HG03045 (cell line): ENCODE results near the gene SENP6.
A peak's percentile ranks its signal among the peaks of the same experiment; 100 is the strongest.
"Not testable (repeated sequence)": the region's sequence is repeated elsewhere in the genome, so short reads cannot be mapped to it uniquely, and the experiment has no call there.

Source experiments
- ATAC-seq: cut with Tn5 transposase; IDR thresholded peaks from one replicate; pipeline ENCODE4 v1.9.1; 2021; ENCODE audit warnings: mild to moderate bottlenecking, moderate library complexity; ENCODE audit not compliant: unreplicated experiment

SENP6 gene

DNA sequence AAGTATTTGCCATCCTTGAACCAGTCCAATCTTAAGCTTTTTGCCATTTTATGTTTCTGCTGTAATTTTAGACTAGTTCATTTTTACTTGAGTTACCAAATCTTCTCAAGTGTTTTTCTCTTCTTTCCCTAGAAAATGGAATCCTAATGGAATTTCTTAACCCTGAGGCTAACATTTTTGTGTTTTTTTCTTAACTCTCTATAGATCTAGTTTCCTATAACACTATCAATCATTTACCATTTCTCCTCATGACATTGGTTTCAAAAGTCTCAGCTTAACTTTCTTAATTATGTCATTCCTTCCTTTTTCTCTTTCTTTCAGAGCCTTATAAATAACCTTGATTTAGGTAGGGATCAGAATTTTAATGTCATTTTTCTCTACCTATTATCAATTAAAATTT is 54.8 kb downstream of the SENP6 start:
- no peak for ATAC-seq

DNA sequence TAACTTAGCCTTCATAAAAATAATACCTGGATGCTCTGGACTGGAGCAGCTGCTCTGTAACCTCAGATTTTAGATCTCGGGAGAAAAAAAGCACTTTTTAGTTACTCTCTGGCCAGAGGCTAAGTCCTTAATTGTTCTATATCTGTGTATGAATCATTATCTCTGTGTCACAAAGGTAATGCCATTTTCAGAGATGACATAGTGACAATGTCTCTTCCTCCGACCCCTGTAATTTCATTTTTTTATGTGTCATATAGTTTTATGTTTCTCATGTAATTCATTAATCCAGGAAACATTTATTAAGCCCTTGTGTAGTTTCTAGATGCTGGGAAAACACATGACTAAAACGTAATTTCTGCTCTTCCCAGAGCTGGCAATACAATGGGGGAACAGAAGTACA is 55.6 kb downstream of the SENP6 start:
- no peak for ATAC-seq

DNA sequence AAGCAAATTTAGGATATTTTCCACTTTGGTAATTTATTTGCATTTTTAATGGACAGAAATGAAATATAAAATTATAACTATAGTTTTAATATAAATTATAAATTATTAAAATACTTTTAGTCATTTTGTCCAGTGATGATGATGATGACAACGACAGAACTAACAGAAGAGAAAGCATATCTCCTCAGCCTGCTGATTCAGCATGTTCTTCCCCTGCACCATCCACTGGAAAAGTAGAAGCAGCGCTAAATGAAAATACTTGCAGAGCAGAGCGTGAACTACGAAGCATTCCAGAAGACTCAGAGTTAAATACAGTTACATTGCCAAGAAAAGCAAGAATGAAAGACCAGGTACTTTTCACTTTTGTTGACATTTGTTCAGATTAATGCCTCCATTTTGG is 64.9 kb downstream of the SENP6 start:
- no peak for ATAC-seq

DNA sequence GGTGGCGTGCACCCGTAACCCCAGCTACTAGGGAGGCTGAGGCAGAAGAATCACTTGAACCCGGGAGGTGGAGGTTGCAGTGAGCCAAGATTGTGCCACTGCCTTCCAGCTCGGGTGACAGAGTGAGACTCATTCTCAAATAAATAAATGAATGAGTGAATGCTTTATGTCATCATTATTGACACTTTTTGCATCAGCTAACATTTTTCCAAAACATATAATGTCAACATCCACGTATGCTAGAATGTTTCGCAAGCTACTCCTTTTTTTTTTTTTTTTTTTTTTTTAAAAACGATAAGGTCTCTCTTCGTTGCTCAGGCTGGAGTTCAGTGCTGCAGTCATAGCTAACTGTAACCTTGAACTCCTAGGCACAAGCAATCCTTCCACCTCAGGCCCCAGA is 72.2 kb downstream of the SENP6 start:
- no peak for ATAC-seq

DNA sequence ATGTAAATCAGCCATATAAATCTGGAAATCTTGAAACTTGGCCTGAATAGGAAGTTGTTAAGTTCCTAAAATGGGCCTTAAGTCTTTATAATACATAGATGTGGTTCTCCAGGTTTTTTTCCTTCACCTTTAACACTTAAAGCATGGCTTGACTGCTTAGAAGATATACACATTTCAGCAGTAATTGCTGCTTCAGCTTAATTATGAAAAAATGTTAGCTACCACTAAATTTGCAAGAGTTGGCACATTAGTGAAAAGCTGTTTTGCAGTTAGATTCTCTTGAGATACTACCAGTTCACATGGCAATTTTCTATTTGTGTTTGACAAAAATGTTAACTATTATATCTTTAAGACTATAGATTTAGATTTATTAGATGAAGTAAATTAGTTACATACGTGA is 74.7 kb downstream of the SENP6 start:
- no peak for ATAC-seq

DNA sequence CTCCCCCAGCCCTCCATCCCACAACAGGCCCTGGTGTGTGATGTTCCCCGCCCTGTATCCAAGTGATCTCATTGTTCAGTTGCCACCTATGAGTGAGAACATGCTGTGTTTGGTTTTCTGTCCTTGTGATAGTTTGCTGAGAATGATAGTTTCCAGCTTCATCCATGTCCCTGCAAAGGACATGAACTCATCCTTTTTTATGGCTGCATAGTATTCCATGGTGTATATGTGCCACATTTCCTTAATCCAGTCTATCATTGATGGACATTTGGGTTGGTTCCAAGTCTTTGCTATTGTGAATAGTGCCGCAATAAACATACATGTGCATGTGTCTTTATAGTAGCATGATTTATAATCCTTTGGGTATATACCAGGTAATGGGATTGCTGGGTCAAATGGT is 80.9 kb downstream of the SENP6 start:
- ATAC-seq: not testable (repeated sequence)

DNA sequence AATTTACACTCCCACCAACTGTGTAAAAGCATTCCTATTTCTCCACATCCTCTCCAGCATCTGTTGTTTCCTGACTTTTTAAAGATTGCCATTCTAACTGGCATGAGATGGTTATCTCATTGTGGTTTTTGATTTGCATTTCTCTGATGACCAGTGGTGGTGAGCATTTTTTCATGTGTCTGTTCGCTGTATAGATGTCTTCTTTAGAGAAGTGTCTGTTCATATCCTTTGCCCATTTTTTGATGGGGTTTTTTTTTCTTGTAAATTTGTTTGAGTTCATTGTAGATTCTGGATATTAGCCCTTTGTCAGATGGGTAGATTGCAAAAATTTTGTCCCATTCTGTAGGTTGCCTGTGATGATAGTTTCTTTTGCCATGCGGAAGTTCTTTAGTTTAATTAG is 81.3 kb downstream of the SENP6 start:
- not testable (repeated sequence) for ATAC-seq

DNA sequence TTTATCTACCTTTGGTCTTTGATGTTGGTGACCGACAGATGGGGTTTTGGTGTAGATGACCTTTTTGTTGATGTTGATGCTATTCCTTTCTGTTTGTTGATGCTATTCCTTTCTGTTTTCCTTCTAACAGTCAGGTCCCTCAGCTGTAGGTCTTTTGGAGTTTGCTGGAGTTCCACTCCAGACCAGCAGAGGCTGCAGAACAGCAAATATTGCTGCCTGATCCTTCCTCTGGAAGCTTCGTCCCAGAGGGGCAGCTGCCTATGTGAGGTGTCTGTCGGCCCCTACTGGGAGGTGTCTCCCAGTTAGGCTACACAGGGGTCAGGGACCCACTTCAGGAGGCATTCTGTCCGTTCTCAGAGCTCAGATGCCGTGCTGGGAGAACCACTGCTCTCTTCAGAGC is 85.9 kb downstream of the SENP6 start:
- not testable (repeated sequence) for ATAC-seq

DNA sequence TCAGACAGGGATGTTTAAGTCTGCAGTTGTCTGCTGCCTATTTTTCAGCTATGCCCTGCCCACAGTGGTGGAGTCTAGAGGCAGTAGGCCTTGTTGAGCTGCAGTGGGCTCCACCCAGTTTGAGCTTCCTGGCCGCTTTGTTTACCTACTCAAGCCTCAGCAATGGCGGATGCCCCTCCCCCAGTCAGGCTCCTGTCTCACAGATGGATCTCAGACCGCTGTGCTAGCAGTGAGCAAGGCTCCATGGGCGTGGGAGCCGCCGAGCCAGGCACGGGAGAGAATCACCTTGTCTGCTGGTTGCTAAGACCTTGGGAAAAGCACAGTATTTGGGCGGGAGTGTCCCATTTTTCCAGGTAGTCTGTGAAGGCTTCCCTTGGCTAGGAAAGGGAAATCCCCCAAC is 86.3 kb downstream of the SENP6 start:
- not testable (repeated sequence) for ATAC-seq

DNA sequence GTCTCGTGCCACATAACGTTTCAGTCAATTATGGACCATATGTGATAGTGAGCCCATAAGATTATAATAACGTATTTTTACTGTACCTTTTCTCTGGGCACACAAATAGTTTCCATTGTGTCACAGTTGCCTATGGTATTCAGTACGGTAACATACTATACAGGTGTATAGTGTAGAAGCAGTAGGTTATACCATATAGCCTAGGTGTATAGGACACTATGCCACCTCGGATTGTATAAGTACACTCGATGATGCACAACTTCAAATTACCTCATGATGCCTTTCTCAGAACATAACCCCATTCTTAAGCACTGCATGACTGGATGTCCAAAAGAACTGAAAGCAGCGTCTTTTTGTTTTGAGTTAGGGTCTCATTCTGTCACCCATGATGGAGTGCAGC is 87.9 kb downstream of the SENP6 start:
- ATAC-seq: no peak

DNA sequence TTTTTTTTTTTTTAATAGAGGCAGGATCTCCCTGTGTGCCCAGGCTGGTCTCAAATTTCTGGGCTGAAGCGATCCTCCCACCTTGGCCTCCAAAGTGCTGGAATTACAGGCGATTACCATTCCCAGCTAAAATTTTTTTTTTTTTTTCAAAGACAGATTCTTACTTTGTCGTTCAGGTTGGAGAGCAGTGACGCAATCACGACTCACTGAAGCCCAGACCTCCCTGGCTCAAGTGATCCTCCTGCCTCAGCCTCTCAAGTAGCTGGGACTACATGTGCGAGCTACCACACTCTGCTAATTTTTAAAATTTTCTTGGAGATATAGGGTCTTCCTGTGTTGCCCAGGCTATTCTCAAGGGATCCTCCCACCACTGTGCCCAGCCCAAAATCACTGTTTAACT is 89.3 kb downstream of the SENP6 start:
- no peak for ATAC-seq

DNA sequence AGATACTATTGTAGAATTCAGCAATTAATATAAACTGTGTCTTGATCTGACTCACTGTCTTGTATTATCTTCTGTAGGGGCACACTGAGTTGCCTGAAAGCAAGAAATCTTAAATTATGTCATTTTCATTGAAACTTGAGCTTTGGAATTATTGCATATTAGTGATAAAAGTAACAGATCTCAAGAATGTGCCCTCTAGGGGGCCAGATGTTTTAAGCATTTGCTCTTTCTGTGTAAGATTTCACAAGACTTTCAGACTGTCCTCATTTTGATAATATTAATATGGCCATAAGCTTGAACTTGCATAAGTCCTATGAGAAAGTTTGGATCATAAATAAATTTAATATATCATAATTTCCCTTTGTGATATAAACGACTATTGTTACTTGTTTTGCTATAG is 91.9 kb downstream of the SENP6 start:
- no peak for ATAC-seq

DNA sequence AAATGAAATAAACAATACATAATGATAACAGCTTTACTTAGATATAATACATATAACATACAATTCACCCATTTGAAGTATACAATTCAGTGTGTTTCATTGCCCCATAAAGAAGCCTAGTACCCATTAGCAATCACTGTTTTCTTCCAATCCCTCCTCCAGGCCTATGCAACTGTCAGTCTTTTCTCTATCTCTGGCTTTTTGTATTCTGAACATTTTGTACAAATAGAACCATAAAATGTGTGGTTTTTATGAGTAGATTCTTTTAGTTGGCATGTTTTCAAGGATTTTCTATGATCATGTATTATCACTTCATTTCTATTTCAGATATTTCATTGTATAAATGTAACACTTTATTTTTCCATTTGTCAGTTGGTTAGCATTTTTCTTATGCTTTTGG is 92.7 kb downstream of the SENP6 start:
- ATAC-seq: no peak

DNA sequence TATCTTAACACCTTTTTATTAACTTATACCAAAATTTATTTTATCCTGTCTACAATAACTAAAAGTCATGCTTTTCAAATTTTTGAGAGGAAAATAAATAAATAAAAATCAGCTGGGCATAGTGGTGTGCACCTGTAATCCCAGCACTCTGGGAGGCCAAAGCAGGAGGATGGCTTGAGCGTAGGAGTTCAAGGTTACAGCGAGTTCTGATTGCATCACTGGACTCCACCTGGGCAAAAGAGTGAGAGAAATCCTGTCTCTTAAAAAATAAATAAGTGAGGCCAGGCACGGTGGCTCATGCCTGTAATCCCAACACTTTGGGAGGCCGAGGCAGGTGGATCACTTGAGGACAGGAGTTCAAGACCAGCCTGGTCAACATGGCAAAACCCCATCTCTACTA is 106.7 kb downstream of the SENP6 start:
- not testable (repeated sequence) for ATAC-seq

DNA sequence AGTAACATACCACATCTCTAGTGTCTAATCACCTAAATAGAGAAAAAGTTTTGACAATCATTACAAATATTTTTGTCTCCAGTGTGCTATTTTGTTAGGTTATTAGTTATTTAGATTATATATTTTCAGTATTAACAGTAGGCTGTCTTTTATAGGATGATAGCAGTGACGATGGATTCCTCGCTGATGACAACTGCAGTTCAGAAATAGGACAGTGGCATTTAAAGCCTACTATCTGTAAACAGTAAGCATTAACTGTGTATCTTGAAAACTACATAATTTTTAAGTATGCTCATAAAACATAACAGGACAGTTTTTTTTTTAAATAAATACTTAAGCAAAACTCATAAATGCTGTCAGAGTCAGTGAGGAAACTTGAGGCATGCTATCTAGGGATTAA is 109.5 kb downstream of the SENP6 start:
- no peak for ATAC-seq

DNA sequence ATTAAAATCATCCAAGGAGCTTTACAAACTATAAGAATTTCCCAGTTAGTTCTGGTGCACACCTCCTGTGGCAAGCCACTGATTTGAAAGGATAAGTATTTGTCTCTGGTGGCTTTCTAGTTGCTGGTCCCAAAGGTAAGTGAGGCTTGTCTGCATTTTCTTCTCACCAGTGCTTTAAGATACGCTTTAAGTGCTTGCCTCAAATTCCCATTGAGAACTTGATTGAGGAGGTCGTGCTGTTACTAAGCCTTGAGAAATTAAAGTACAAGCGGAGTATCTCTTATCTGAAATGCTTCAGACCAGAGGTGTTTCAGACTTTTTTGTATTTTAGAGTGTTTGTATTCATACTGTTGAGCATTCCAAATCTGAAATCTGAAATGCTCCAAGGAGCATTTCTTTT is 117.5 kb downstream of the SENP6 start:
- no peak for ATAC-seq

DNA sequence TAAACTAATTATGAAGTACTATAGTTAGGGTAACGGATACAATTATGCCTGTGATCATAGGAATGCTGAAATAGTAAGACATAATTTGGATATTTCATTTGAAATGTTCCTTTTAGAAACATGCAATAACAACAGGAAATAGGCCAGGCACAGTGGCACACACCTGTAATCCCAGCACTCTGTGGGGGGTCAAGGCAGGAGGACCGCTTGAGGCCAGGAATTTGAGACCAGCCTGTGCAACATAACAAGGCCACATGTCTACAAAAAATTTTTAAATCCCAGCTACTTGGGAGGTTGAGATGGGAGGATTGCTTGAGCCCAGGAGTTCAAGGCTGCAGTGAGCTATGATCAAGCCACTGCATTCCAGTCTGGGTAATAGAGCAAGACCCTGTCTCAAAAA is 121.7 kb downstream of the SENP6 start:
- no peak for ATAC-seq

DNA sequence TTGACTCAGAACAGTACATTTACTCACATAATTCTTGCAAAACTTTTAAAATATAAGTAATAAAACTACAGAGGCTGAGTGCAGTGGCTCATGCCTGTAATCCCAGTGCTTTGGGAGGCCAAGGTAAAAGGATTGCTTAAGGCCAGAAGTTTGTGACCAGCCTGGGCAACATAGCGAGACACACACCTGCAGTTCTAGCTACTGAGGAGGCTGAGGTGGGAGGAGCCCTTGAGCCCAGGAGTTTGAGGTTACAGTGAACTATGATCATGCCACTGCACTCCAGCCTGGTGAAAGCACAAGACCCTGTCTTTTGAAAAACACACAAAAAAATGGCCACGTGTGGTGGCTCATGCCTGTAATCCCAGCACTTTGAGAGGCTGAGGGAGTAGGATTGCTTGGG is 125.5 kb downstream of the SENP6 start:
- no peak for ATAC-seq

DNA sequence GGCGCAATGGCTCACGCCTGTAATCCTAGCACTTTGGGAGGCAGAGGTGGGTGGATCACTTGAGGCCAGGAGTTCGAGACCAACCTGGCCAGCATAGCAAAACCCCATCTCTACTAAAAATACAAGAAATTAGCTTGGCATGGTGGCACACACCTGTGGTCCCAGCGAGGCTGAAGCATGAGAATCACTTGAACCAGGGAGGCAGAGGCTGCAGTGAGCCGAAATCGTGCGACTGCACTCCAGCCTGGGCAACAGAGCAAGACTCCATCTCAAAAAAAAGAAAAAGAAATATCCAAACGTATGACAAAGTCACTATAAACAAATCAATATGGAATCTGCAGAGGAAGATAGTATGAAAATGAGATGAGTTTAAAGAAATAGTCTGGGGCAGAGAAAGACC is 129.3 kb downstream of the SENP6 start:
- ATAC-seq: not testable (repeated sequence)

DNA sequence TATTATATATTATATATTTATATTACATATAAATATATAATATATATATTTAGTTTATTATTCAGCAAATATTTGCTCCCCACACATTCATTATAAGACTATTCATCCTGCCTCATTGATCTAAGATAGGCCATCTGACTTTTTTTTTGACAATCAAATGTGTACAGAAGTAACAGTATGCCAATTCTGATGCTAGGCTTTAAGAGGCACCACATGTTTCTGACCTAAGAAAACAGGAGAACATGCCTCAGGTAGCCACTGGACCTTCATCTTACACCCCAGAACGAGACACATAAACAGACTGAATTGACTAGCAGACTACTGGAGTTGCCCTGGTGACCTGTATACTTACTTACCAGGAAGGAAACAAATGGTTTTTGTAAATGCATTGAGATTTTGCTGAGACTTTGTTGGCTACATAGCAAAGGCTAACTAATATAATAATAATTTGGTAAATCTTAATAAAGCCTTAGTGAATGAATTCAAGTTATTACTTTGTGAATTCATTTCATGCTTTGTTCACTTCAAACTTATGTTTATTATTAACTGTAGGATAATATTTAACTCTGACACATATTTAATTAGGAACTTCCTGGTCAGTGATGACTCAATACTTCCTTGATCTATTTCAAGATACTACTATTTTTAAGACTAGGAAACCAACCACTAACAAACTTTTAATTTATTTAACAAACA is 134.0 kb downstream of the SENP6 start:
- peak; percentile 60 for ATAC-seq

DNA sequence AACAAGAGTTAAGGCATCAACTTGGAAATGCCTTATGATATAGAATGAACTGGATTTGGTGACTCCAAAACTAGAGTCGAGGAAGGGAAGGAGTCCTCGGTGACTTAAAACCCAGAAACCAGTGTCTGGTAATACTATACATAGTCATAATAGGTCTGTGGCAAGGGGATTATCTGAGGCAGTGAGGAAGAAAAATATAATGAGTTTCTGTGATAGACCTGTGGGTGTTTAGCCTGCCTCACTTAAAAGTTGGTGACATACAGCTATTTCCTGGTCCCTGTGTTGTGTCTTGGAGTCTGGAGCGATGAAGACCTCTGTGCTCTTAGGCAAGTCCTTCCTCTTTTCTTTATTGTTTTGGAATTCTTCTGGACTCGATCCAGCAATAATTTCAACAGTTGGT is 142.3 kb downstream of the SENP6 start:
- no peak for ATAC-seq

DNA sequence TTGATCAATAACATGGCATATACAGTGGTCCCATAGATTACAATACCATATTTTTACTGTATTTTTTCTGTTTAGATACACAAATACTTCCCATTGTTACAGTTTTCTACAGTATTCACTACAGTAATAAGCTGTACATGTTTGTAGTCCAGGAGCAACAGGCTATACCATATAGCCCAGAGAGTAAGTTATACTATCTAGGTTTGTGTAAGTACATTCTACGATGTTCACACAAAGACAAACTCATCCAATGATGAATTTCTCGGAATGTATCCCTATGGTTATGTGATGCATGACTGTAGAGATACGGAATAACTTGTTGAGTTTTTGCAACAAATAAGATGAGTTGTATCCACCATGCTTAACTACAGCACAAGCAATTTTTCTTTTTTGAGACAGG is 143.7 kb downstream of the SENP6 start:
- no peak for ATAC-seq

DNA sequence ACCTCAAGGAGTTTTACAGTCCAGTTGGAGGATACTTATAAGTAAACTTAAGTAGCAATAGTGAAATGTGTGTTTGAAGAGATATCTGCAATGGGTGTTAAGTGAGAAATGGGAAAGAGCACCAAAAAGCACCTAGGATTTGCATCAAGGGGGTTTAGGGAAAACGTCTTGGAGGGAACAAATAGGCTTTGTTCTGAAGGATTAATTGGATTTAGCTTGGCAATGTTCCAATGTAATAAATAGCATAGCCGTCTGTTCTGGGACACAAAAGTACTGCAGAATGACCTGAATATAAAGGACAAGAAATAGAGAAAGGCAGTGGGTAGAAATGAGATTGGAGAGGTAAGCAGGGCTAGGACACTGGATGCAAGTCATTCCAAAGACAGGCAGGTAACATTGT is 144.5 kb downstream of the SENP6 start:
- no peak for ATAC-seq
